Right hindlimb (tissue), 1 donor: ENCODE results near the gene PSMG2.
"Not testable (repeated sequence)": the region's sequence is repeated elsewhere in the genome, so short reads cannot be mapped to it uniquely, and the experiment has no call there.

Source experiments
- DNase-seq: peaks from one replicate; pipeline ENCODE4 v3.0.0-alpha.2; 2018

The PSMG2 gene

DNA sequence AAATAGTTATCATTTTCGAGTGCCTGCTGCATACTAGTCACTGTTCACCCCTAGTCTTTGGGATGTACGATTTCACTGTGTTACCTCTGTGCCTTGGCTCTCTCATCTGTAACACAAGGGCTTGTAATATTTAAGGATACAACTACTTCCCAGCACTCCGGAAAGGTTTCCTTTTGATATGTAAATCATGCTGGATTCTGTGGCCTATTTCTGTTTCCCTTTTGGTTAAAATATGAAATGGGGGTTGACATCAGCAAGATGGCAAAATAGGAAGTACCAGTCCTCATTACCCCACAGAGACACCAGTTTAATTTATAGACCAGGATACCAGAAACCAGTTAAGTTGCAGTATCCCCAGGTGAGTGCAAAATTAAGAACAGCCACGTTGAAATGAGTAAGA, 23.5 kb downstream of the PSMG2 start:
- DNase-seq: no peak

DNA sequence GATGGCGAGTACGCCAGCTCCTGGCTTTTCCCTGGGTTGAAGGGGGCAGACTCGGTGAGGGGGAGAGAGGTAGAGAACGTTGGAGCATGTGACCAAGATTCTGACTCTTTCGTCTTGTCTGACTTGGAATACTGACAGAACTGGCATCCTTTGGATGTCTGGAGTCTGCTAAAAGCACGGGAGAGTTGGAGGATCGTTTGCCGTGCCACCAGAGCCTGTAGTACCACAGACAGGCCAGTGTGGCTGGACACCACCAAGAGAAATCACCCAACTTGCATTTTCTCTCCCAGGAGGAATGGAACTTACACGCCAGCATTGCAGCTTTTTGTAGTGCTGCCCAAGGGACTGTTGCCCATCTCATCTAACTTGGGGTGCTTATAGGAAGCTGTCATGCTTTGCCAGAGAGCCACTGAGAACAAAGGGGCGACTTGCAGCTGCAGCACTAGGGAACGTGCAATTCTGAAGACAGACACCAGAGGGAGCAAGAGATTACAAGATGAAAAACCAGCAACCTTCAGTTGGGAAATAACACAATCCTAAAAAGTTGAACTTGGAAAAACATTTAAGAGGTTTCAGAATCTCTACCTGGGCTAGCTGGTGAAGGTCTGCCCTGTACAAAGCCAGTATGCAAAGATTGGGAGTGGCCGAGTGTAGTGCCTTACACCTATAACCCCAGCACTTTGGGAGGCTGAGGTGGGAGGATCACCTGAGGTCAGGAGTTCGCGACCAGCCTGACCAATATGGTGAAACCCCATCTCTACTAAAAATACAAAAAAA, 24.1 kb downstream of the PSMG2 start:
- DNase-seq: peak; percentile 66

DNA sequence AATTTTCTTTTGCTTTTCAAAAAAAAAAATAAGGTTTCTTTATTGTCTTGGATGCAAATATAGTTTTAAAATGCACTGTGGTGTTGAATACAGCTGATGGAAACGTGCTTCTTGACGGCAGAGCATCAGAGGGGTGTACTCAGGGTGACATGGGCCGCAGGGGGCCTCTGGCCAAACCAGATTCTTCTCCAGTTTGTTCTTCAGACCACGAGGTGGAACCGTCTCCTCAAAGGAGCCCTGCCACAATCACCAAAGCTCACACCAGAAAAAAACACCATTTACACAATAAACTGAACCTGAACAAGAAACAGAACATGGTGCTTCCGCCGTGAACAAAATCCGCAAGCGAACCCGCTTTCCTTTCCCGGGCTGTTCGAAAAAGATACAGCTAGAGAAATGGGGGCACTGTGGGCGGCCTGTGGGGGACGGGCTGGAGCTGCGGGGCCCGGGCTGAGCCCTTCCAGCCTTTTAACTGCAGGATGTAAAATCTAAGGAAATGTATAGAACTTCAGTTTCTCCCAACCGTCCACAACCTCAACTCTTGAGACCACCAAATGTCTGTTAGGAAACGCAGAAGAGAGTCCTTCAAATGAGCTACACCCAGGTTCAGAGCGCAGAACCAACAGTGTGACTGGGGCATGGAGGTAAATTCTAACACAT, 34.5 kb downstream of the PSMG2 start:
- no peak for DNase-seq

DNA sequence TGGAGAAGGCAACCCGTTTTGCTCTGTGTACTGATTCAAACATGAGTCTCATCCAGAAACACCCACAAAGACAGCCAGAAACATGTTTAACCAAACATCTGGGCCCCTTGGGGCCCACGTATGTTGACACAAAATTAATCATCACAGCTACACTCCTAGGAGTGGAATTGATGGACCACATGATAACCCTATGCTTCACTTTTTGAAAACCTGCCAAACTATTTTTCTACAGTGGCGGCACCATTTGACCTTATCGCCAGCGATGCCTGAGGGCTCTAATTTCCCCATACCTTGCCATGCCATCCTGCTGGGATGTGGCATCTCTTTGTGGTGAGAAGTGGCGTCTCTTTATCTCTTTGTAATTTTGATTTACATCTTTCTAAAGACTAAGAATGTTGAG, 38.5 kb downstream of the PSMG2 start:
- DNase-seq: no peak

DNA sequence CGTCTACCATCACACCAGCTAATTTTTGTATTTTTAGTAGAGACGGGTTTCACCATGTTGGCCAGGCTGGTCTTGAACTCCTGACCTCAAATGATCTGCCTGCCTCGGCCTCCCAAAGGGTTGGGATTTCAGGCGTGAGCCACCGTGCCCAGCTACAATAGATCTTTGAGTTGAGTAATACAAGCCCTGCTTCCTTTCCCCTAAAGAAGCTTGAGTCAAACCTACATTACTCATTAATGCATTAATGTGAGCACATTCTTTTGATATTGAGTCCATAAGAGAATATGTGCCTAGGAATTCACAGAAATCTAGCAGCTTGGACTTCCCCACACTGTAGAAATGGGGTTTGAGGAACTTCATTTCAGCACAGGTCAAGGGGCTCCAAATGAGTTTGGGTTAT, 39.6 kb downstream of the PSMG2 start:
- DNase-seq: no peak

DNA sequence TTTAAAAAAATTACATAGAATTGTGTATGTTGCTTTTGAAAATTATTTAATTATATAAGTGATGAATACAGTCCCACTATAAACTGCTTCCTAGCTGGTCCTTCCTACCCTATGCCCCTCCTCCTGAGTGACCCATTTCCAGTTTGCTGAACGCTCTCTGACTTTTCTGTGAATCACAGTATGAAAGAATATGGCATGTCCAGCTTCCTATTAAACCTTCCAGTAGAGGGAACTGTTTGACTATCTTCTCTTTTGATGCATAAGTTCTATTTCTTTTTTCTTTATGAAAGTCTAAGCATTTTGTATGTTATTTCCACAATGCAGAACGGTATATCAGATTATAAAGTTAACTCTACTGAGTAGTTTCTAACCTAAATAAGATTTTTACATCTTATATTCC, 41.3 kb downstream of the PSMG2 start:
- DNase-seq: no peak

DNA sequence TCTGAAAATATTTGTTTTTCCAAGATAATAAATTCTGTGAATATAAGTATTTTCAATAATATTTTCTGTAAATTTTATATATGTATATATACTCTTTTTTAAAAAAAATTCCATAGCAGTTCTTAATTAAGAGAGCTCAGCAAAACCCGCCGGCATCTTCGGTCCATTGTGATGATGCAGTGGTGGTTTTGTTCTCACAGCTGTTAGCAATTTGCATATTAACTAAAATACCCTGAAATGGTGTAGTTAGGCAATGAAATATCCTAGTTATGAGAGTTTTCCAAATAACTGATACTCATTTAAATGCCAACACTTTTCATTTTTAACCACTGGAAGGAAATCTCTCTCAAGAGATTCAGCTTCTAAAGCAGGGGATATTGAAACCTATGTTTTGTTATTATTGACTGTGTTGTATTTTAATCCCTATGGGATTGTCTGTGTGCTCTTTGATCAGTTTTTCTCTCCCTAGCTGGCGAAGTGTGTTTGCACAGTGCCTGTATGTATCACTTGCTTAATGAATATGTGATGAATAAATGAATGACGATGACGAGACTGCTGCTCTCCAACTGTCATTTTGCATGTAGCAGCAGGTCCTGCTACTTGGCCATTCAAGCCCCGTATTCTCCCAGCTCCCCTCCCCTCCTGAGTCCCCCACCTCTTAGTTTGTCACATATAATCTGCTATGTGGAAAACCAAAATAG, 42.4 kb downstream of the PSMG2 start:
- DNase-seq: no peak

DNA sequence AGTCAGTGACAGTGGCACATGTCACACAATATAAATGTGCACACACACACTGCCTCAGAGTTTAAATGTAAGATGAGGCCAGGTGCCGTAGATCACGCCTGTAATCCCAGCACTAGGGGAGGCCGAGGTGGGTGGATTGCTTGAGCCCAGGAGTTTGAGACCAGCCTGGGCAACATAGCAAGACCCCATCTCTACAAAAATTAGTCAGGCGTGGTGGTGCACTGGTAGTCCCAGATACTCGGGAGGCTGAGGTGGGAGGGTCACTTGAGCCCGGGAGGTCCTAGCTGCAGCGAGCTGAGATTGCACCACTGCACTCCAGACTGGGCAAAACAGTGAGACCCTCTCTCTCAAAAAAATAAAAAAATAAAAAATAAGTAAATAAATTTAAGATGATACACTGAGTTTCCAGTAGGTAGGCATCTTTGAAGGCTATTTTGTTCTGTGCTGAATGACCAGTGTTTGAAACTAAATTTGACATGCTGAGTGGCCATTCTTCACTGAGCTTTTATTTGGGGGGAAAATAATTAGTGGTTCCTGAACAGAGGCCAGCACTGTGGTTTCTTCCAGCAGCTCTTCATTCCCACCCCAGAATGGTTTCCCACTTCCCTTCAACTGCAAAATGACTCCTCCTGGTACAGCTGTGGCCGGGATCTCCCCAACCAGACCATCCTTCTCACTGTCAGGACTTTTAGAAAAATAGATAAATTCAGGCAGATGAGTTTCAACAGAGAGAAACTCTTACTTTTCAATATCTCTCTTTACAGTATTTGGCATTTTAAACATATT, 44.9 kb downstream of the PSMG2 start:
- DNase-seq: no peak

DNA sequence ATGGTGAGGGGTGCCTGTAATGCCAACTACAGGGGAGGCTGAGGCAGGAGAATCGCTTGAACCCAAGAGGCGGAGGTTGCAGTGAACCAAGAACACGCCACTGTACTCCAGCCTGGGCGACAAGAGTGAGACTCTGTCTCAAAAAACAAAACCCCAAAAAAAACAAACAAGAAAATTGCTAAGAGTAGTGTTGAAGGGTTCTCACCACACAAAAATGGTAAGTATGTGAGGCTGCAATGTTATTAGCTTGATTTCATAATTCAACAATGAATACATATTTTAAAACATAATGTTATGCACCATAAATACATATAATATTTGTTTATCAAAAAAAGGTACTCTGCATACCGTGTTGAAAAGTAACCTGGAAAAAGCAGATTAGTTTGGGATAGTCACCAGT, 45.8 kb downstream of the PSMG2 start:
- no peak for DNase-seq

DNA sequence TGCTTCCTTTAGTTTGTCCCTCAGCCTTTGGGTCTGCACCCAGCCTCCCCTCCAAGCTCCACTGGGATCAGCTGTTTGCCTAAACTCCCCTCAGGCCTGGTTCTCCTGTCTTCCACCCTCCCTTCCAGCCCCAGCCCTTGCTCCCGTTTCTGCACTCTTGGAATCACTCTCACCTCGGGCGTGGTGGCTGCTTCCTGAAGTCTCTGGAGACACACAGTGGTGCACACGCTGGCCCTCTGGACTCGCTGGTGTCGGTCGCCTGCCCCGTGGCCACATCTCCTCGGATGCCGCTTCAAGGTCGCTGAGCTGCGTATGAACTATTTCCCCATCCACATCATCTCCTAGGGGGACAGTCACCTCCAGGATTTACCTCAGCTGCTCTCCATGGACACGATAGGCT, 46.3 kb downstream of the PSMG2 start:
- no peak for DNase-seq

DNA sequence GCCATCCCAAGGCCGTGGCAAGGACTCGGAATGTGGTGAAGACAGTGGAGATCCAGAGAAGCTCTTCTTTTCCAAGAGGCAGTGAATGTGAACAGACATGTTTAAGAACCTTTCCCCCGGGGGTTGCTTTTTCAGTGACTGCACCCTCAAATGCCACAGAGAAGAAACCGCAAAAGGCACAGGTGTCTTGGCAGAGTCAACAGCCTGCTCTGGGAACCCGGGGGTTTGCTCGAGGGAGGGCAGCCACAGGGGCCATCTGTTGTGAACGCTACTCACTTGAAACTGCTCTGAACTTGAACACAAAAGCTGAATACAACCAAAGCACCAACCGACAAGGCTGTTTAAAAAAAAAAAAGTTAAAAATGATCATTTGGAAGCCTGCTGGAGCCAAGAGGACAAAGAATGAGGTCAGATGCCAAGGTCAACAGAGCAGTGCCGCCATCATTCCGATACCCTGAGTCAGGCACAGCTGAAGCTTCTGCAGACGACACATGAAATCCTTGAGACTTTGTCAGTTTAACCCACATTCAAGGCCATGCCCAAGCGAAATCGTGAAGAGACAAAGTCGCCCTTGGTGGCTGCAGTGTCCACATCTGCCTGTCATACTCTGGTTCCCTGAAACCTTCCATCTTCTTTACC, 47.4 kb downstream of the PSMG2 start:
- no peak for DNase-seq

DNA sequence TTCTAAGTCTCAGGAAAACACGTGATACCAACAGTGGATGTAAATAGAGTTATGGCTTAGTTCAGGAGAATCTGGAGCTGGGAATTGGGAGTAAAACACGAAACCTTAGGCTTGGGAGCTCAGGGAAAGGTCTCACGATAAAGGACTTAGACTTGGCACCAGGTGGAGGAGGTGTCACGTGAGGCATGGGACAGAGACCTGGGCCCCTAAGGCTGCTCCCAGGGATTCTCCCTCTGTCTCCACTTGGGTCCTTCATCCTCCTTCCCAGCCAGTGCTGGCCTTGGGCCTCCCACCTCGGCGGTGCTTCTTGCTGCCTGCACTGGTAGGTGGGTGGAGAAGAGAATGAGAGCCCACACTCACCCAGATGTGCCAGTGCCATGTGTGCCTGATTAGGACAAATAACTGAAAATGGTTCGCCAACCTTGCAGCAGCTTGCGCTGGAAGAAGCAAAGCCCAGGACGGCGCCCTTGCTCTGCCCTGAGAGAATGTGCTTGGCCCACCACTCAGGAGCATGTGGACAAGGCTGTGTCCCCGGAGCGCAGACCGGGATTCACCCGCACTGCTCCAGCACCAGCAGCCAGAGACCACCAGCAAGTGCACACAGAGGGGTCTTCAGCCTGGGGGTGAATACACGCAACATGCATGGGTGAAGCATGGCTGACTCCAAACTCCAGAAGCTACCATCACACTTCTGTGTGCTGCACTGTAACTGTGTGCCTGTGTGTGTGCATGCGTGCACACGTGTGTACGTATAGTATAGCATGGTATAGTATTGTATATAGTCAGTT, 48.1 kb downstream of the PSMG2 start:
- no peak for DNase-seq

DNA sequence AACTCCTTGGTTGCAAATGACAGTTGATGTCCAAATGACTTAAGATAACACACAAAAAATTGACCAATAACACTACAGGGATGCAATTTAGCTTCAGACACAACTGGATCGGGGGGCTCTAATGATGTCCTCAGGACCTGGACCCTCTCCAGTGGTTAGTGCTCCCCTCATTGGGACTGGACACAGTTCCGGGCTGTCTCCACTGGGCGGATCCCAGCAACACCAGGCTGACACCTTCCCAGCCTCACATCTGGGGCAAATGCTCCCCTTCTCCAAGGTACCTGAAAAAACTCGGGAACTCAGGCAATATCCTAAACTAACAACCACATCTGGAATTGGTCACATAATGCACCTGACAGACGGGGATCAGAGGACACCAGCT, 48.7 kb downstream of the PSMG2 start:
- DNase-seq: no peak

DNA sequence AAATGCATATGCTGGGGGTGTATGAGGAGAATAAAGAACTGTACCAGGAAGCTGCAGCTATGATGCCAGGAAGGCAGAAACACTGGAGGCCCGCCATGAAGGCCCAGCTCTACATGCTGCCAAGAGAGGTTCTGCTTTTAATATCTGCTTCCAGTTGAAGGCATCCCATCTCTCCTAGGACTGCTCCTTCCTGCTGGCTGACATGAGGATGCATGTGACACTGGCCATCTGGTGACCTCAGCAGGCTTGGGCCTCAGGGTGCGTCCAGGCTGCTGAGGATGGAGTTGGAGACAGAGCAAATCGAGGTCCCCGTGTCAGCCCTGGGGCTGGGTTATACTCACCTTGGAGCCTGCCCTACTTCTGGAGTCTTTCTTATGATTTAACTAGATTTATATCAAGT, 49.0 kb downstream of the PSMG2 start:
- DNase-seq: no peak

DNA sequence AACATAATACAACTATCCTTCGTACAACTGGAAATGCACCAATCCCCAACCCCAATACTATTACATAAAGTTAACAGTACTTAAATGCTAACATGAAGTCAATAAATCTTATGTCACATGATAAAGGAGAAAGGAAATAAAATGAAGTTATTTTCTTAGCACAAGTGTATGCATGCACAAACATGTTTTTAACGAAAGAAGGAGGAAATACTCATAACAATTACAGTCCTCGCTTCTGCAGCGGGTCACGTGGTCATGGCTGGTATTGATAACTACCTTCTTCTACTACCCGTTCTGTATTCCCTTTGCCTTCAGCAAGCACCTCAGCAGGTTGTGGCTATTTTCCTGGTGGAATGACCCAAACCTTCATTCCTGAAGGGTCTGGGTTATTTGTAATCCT, 51.7 kb downstream of the PSMG2 start:
- DNase-seq: no peak

DNA sequence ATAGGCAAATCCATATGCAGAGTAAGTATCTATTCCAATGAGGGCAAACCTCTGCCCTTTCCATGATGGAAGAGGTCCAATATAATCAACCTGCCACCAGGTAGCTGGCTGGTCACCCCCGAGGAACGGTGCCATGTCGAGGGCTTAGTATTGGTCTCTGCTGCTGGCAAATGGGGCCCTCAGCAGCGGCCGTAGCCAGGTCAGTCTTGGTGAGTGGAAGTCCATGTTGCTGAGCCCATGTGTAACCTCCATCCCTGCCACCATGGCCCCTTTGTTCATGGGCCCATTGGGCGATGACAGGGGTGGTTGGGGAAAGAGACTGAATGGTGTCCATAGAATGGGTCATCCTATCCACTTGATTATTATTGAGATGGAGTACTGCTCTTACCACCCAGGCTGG, 52.8 kb downstream of the PSMG2 start:
- DNase-seq: not testable (repeated sequence)

DNA sequence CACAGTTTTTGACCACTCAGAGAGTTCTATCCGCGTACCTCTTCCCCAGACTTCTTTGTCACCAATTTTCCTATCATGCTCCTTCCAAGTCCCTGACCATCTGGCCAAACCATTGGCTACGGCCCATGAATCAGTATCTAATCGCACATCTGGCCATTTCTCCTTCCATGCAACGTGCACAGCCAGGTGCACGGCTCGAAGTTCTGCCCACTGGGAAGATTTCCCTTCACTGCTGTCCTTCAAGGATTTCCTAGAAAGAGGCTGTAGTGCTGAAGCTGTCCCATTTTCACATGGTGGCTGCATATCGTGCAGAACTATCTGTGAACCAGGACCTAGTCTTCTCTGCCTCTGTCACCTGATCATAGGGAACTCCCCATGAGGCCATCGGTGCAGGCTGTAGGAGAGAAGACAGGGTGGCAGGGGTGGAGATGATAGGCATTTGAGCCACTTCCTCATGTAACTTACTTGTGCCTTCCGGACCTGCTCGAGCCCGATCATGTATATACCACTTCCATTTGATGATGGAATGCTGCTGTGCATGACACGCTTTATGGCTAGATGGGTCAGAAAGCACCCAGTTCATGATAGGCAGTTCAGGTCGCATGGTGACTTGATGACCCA, 53.9 kb downstream of the PSMG2 start:
- not testable (repeated sequence) for DNase-seq

DNA sequence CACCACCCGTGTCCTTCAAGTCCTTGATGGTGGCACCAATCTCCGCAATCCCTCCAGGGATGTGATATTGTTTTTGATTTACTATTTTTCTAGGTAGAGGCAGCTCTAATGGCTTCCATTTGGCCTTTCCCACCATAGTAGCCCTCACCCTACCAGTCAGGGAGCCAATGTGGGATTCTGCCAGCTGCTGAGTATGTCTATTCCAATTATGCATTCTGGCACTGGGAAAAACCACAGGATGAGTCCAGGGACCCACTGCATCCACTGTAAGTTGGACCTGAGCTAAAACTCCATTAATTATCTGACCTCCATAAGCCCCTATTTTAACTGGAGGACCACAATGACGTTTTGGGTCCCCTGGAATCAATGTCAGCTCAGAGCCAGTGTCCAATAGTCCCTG, 55.7 kb downstream of the PSMG2 start:
- not testable (repeated sequence) for DNase-seq

DNA sequence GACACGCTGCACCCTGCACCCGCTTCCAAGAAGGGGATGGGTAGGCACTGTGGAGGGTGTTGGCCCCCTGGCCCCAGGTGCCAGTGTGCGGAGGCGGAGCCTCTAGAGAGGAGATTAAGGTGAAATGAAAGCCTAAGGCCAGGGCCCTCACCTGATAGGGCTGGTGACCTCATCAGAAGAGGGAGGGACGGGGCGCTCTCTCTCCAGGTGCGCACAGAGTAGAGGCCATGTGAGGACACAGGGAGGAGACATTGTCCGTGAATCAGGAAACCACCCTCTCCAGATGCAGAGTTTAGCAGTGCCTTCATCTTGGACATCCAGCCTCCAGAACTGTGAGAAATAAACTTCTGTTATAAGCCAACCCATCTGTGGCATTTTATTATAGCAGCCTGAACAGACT, 62.3 kb downstream of the PSMG2 start:
- DNase-seq: no peak

DNA sequence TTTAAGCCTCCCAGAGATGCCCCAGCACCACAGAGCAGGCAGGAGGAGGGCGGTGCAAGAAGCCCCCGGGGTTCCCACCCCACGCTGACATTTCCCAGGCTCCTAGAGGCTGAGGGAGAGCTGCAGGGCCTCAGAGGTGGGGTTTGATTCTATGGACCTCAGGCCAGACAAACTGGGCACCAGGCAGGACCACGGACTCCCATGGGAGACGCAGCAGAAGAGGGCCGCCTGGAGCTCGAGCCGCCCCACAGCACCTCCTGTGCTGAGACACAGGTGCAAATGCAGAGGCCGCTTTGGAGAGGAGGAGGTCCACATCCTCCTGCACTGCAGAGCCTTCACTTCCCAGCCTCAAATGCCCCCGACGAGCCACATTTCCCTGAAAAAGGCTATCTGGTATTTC, 62.7 kb downstream of the PSMG2 start:
- DNase-seq: no peak

DNA sequence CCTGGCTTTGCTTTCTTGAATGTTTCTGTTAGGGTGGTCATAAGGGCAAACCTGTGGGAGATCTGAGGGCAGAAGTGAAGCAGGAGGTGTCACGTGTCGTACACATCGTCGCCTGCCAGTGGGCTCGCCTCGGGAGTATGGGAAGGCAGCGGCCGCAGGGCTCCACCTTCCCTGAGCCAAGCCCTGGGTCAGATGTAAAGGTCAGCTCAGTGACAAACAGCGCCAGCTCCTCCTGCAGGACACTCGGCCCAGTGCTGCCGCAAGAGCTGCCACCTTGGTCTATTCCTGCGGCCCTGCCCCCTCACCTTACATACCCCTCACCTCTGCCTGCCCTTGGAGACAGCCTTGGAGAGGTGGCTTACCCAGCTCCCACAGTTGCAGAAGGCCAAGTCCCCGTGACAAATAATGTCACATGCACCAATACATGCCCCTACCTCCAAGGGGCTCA, 64.2 kb downstream of the PSMG2 start:
- DNase-seq: no peak
